Measurements from ENCODE around the gene KRTAP24-1.

GRCh38 chr21:30305136-30305535 is 22.4 kb upstream of the KRTAP24-1 start:
- no peak for TF ChIP-seq NAIF1 (CRISPR knock-in tag; IDR thresholded peaks at IDR 0.05; ENCODE audit: borderline replicate concordance)
- TF ChIP-seq BCL3 (CRISPR knock-in tag; IDR thresholded peaks at IDR 0.05) = no peak
